Panc1 (cell line): ENCODE results near the gene ENTPD1.

ENCODE experiments used
- POLR2AphosphoS5 ChIP-seq: IDR thresholded peaks from 2 replicates; pipeline ENCODE4 v1.6.1; 2012; ENCODE audit warnings: mild to moderate bottlenecking, low read depth, low read length, moderate library complexity
- SIN3A ChIP-seq: IDR thresholded peaks from 2 replicates; pipeline ENCODE4 v1.6.1; 2012; ENCODE audit warnings: low read depth, mild to moderate bottlenecking, low read length, moderate library complexity, borderline replicate concordance; ENCODE audit not compliant: insufficient read depth
- TCF7L2 ChIP-seq: IDR thresholded peaks from 2 replicates; pipeline ENCODE4 v1.6.1; 2011; ENCODE audit warnings: mild to moderate bottlenecking, low read depth, low read length, inconsistent platforms
- TF ChIP-seq, protein P1 (sequence below): fragments of 450-650 bp; IDR thresholded peaks from 2 replicates; pipeline ENCODE4 v1.5.1; 2017; ENCODE audit warnings: mild to moderate bottlenecking
- TF ChIP-seq, protein P2 (sequence below), 2 experiments: IDR thresholded peaks; 2 replicates each; pipeline ENCODE4 v1.6.1; 2011 to 2012; ENCODE audit warnings: low read depth in 2 of 2, control low read depth in 1 of 2, low read length in 1 of 2, mild to moderate bottlenecking in 1 of 2, moderate library complexity in 1 of 2; ENCODE audit not compliant: insufficient read depth in 1 of 2

DNA sequence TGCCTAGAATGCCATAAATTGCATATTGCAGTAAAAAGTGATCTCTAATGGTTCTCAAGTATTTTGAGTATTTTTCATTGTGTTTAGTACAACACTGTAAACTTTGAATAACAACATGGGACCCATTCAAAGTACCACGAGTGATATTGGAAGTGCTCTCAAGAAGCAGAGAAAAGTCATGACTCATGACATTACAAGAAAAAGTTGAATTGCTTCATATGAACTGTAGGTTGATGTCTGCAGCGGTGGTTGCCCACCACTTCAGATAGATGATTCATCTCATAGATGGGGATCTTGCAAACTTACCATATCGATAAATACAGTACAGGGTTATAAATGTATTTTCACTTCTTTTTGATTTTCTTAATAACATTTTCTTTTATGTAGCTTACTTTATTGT is 33.9 kb downstream of the ENTPD1 start:
- TF ChIP-seq, protein P1, sequence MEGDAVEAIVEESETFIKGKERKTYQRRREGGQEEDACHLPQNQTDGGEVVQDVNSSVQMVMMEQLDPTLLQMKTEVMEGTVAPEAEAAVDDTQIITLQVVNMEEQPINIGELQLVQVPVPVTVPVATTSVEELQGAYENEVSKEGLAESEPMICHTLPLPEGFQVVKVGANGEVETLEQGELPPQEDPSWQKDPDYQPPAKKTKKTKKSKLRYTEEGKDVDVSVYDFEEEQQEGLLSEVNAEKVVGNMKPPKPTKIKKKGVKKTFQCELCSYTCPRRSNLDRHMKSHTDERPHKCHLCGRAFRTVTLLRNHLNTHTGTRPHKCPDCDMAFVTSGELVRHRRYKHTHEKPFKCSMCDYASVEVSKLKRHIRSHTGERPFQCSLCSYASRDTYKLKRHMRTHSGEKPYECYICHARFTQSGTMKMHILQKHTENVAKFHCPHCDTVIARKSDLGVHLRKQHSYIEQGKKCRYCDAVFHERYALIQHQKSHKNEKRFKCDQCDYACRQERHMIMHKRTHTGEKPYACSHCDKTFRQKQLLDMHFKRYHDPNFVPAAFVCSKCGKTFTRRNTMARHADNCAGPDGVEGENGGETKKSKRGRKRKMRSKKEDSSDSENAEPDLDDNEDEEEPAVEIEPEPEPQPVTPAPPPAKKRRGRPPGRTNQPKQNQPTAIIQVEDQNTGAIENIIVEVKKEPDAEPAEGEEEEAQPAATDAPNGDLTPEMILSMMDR, result no peak
- TF ChIP-seq, protein P2, sequence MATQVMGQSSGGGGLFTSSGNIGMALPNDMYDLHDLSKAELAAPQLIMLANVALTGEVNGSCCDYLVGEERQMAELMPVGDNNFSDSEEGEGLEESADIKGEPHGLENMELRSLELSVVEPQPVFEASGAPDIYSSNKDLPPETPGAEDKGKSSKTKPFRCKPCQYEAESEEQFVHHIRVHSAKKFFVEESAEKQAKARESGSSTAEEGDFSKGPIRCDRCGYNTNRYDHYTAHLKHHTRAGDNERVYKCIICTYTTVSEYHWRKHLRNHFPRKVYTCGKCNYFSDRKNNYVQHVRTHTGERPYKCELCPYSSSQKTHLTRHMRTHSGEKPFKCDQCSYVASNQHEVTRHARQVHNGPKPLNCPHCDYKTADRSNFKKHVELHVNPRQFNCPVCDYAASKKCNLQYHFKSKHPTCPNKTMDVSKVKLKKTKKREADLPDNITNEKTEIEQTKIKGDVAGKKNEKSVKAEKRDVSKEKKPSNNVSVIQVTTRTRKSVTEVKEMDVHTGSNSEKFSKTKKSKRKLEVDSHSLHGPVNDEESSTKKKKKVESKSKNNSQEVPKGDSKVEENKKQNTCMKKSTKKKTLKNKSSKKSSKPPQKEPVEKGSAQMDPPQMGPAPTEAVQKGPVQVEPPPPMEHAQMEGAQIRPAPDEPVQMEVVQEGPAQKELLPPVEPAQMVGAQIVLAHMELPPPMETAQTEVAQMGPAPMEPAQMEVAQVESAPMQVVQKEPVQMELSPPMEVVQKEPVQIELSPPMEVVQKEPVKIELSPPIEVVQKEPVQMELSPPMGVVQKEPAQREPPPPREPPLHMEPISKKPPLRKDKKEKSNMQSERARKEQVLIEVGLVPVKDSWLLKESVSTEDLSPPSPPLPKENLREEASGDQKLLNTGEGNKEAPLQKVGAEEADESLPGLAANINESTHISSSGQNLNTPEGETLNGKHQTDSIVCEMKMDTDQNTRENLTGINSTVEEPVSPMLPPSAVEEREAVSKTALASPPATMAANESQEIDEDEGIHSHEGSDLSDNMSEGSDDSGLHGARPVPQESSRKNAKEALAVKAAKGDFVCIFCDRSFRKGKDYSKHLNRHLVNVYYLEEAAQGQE (IDR thresholded peaks at IDR 0.05; ENCODE audit: insufficient read depth in 1 of 2, low read depth in 2 of 2, low read length in 1 of 2), result no peak
- TF ChIP-seq POLR2AphosphoS5 (no peak), TCF7L2 (no peak), SIN3A (no peak)
